Nucleus accumbens (tissue), 56 donors: Measurements from ENCODE around the gene CYGB.

Experiments used
- DNase-seq, 56 donors: peaks; one replicate each; lab custom pipeline; 2025; lab: John Stamatoyannopoulos, UW

Gene CYGB

DNA sequence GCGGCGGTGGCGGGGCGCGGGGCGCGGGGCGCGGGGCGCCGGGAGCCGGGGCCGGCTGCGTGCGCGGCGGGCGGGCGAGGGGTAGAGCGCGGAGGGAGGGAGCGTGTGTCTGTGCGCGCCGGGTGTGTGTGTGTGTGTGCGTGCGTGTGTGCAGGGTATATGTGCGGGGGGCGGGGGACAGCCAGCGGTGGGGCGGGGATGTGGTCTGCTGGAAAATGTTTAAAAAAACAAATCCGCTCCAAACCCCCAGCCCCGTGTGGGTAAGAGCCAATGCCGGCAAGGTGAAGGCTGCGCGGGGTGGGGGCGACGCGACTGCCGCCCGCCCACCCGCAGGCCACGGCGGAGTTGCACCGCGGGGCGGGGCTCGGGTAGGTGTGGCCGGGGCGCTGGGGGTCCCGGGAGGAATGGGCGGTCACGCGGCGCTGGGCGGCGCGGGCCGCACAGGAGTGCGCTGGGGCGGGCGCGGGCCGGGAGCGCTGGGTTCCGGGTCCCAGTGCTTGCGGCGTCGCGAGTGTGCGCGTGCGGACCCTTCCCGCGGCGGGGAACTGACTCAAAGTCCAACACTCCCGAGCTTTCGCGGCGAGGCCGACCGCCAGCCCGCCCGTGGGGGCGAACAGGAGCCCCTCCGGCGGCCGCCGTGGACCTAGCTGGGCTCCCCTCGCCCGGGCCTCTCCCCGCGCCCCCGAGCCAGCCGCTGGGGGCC is at the start of gene CYGB:
Gene CYGB (minus strand): TSS at position 132 of the 703 bp plus-strand sequence. CDS start 167 bp downstream, outside the sequence.
- peak in 1 of 56 donors; percentile 55 for DNase-seq

DNA sequence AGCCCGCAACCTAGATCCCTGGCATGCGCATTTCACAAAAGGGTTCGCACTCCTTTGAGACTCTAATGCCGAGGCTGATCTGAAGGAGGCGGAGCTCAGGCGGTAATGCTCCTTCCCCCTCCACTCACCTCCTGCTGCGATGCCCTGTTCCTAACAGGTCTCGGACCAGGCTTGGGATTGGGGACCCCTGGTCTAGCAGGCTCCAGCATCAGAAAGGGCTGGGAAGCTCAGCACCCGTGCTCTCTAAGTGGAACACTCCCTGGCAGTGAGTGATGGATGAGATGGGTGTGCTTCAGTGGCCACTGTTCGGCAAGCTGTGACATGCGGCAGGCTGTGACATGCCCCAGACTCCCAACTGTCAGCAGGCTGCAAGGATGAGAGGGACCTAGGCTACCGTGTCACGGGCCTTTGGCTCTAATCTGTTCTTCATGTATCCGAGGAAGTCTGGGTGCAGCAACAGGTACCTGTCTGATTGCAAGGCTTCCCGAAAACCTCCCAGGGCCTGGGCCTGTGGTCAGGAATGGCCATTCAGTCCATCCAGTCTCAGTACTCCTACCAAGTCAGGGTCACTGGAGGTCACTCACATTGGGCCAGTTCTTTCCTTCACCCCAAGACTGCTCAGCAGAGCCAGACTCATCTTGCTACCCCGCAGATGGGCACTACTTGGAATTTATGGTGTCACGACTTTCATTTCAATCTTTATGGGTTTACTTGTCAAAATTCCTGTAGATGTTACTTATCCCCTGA is 49.4 kb upstream of the CYGB start:
- no peak for DNase-seq

DNA sequence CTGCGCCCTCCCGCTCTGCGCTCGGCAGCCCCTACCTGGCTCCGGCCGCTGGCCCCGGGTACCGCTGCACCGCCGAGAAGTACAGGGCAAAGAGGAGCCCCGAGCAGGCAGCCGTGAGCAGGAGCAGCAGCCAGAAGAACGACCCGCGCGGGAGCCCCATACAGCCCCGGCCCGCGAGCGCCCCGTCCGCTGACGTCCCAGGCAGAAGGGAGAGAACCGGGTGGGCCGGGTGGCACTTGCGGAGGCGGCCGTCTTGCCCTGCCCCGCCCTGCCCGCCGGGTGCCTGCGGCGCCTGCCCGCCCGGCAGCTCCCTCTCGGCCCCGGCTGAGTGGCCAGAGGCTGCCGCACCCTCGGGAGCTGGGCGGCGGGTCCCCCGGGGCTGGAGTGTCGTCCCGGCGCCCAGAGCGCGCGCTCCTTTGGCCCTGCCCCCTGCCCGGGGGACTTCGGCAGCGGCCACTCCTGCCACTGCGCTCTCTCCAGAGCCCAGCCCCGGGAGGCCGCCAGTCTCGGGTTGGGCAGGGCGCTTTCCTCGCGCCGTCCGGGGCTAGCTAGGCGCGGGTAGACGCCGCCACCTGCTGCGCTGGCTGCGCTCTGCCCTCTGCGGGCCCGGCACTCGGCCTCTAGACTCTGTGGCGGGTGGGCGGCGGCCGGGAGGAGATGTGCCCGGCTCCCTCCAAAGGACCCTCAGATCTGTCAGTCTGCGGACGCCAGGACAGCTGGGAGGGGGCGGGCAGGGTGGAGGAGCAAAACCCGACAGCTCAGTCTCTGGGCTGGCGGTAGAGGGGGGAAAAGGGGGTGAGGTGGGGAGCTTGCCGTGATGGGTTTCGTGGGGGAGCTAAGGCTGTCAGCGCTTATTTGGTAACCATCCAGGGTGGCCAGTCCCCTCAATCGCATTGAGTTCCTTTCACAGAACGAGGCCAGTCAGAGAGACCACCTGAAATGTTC is 48.4 kb upstream of the CYGB start, which contains the start of gene ST6GALNAC2:
Gene ST6GALNAC2 (minus strand): TSS at position 212 of the 945 bp plus-strand sequence. CDS start 52 bp downstream, at position 160.
- DNase-seq, result peak in 13 of 56 donors; percentile 1 to 72 (median 19)

DNA sequence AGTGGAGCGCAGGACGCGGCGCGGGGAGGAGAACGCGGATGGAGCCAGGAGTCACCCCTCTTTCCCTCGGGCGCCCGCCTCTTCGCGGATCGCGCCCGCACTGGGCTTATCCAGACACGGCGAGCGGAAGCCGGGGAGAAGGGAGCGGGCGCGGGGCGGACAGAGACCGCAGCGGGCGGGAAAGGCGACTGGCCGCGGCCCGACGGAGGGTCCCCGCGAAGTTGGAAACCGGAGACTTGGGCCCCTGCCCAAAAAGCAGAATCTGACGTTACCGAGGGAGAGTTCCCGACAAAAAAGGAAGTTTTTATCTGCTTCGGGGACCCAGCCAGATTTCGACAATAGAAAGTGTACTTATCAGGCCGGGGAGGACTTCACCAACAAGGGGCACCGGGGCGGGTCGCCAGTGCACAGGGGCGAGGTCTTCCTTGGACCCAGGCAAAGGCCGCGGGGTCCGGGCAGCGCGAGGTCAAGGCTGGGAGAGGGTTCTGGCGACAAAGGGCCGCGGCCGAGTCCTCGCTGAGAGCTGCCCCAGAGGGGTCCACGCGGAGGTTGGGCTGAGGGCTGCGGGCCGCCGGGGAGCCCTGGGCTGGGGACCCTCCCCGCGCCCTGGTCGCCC is 47.6 kb upstream of the CYGB start:
- no peak for DNase-seq

DNA sequence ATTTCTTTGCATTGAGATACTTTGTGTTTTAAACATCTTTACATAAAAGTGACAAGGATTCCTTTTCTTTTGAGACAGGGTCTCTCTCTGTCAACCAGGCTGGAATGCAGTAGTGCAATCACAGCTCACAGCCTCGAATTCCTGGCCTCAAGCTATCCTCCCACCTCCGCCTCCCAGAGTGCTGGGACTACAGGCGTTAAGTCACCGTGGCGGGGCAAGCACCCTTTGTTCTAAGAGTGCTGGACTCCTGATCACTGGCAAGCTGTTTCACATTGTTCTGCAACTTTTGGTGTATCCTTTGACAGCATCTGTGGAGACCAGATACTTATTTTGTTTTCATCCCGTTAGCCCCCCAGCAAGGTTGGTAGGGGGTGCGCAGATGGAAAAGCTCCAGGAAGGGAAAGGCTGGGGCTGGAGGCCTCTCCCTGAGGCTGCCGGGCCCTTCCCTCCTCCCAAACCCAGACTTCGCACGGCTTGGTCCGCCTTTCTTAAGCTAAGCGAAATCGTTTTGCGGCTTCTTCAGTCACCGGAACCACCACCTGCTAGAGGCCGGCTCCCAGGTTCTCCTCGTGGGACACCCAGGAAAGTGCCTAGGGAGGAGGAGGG is 47.0 kb upstream of the CYGB start:
- no peak for DNase-seq

DNA sequence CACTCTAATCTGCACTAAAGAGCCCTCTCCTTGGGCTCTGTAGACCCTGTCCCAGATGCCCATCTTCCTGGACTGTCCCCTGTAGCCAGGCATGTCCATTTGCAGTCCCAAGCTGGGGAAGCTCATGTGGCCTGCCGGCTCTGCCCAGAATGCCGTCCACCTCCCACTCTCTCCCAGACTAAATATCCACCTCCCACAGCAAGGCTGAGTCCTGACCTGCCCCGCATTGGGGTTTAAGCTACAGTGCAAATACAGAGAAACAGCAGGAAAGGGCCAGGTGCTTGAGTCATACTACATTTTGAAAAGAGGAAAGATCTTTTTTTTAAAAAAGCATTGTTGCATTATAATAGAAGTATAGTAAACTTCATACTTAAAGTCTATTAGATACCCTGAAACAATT is 45.2 kb upstream of the CYGB start:
- DNase-seq, result no peak

DNA sequence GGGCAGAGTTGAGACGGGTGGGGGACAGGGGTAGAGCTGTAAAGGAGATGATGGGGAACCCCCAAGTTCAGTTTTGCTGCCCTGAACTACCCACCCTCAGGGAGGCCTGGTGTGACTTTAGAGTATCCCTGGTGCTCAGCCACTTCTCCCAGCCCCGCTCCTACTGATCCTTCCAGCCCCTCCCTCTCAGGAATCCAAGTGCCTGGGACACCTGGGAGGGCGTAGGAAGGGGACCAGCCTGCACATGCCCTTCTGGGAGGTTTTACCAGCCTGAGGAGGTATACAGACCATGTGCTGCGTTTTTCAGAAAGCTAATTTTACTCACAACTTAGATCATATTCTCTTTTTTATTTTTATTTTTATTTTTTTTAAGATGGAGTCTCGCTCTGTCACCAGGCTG is 44.0 kb upstream of the CYGB start:
- no peak for DNase-seq

DNA sequence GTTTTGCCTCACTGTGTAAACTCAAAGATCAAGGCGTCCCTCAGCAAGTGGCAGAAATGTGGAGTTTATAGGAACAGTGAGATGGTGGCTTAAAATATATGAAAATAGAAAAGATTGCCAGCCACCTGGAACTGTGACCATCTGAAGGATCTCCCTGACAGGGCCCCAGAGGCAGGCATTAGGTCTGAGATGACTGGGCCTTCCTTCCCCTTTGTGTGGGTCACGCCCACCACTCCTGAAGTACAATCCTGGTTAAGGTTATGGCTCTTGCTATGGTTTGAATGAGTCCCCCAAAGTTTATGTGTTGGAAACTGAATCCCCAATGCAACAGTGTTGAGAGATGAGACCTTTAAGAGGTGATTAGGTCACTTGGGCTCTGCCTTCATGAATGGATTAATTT is 41.8 kb upstream of the CYGB start:
- no peak for DNase-seq

DNA sequence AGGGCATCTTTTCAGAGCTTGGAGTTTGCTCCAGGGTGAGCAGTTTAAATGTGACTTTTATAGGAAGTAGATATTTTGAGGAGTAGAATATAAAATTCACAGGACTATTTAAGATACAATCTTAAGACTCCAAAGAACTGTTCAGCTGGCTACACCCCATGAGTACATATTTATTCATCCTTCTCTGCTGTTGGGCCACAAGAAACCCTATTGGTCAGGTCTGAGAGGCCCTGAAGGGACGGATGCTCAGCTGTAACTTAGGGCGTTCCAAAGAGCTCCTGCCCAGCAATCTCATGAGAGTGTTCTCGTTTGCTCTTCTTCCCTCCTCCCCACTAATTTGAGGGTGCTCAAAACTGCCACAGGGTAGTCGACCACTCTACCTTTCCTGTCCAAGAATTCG is 40.9 kb upstream of the CYGB start:
- no peak for DNase-seq

DNA sequence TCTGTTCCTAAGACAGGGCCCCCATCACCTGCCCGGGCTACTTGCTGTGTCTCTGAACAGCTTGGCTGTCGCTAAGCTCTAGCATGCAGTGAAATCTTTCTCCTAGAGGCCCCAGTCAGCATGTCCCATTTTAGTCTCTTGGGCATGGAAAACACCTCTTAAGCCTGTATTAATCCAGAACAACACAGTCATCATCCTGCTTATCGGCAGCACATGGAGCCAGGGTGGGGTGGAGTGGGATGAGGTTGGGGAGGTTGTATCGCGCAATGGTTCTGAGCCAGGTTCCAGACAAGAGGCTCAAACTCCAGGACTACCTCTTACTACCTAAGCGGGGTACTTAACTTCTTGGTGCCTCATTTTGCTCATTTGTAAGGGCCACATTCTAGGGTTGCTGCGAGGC is 40.4 kb upstream of the CYGB start:
- no peak for DNase-seq

DNA sequence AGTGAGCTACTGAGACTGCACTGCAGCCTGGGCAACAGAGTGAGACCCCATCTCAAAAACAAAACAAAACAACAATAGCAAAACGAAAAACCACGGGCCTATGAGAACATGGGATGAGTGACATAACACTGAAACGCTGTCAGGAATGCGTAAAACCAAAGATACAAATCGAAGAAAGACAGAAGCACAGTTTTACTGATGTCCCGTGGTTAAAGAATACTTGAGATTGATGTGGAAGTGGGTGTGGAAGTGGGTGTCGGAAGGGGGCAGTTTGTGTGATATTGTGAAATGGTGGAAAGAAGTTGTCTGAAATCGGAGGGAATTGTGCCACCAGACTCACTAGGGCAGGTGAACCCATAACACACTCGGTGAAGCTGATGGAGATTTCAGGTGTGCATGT is 38.7 kb upstream of the CYGB start:
- no peak for DNase-seq

DNA sequence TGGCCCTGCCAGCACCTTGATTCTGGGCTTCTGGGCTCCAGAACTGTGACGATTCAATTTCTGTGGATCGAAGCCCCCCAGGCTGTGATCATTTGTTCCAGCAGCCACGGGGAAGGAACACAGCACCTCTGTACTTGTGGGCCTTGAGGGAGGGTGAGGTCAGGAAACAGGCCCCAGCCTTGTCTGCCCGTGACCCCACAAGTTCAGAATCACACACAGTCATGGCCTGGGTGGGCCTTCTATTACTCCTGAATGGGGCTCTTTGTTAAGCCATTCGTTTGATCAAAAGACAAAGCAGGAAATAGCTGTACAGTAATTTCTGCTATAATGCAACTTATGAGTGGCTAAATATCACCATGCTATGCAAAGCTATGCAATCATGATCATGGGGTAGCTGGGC is 38.1 kb upstream of the CYGB start:
- no peak for DNase-seq

DNA sequence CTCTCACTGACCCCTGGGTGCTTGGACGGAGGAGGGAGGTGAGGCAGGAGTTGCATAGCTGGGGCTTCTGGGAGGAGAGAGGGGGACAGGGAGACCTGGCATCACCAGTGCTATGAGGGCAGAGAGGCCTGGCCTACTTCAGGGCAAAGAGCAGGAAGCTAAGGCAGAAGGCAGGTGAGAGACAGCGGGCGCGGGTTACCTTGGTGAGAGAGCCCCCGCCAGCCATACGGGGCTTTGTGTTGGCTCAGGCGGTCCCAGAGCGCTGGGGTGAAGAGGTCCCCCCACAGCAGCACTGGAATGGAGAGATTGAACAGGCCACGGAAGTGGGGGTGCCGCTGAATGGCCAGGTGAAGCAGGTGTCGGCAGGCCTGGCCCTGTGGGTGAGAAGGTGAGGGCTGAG is 36.7 kb upstream of the CYGB start:
- no peak for DNase-seq

DNA sequence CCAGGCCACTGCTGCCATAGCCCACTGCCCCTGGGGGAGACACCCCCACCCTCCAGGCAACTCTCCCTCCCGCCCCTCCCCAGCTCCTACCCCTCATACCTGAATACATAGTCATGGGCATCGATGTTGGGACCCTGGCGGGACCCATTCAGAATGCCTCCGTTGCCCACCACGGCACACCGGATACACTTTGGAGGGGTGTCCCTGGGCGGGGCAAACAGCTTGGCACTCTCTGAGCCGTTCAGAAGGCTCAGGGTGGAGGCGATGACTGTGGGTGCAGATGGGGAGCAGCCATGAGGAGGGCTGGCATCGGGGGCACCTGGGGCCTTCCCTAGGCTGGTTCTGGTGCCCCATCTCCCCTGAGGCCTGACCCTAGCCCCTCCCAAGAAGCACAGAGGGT is 35.6 kb upstream of the CYGB start:
- DNase-seq, result no peak

DNA sequence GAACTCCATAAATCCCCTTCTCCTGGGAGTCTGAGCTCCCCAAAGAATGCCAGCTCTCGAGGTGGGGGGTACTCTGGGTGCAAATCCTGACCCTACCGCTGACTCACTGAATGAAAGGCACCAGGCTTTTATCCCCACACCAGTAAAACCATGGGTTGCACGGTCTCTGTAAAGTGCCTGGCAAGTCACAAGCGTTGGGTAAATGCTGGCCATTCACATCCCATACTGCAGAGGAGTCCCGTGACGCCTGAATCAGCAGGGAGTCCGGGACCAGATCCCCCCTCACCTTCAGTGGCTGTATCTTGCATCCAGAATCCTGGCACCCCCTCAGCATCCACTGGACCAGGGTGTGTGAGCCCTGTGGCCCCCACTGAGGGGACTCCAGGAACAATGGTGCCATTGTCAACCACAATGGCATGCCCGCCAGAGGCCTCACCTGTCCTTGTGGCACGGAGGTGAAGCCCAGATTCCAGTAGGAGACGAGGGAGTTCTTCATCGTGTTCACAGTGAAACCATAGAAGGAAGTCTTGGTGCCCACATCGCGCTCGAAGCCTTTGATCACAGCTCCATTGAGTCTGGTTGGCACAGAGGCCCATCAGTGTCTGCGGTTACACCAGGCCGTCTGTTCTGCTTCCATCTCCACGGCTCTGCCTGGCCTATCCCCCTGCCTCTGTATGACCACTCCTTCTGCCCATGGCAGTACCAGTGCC is 34.8 kb upstream of the CYGB start:
- no peak for DNase-seq

DNA sequence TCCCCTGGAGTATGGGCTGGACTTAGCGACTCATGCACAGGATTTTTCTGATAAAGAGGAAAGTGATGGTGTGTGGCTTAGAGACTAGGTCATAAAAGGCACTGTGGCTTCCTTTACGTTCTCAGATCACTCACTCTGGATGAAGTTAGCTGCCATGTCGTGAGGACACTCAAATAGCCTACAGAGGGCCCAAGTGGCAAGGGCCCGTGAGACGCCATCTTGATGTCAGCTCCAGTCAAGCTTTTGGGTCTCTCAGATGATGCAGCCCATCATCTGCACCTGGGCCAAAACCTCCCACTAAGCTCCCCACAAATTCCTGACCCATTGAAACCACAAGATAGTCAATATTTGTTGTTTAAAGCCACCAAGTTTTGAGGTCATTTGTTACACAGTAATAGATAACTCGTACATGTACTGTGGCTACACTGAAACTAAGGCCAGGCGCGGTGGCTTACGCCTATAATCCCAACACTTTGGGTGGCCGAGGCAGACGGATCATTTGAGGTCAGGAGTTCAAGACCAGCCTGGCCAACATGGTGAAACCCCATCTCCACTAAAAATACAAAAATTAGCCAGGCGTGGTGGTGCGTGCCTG is 33.5 kb upstream of the CYGB start:
- DNase-seq, result no peak

DNA sequence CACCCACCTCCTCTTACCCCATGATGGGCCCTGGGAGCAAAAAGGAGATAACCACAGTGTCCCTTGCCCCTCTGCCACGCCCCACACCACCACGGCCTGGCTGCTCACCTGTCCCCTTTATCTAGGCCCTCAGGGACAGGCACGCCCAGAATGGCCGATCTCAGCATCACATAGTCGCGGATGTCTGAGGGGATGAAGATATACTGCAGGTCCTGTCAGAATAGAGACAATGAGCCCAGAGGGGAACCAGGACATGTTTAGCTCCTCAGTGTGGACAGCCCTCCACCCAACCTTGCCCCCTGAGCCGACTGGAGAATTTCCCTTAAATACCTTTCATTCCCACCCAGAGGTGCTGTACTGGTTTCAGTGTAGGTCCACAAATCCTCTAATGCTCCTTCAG is 32.9 kb upstream of the CYGB start:
- DNase-seq, result no peak

DNA sequence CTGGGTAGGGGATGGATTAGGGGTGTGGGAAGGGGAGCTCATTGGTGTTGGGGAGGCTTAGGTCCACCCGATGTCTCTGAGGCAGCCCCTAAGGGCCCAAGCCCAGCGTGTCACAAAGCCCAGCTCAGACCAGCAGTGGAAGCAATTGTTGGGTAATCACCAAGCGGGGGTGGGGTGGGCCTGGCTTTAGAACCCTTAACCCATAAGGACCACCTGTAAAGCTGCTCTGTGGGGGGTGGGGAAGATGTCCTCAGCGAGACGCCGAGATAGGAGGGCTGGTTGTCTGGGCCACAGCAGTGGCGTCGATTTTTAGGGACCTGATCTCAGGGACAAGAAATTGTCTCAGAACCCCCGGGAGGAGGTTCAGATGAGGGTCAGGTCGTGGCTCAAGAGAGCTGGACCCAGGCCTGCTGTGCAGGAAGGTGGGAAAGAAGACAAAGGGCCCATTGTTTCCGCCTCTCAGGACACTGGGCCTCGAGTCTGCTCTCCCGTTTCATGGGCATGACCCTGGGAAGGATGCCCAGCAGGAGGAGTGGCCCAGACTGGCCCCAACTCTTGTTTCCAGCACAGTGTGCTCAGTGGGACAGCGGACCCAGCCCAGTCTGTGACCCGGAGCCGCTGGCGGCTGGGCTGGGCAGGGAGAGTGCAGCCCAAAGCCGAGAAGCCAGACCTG is 32.2 kb upstream of the CYGB start:
- peak in 50 of 56 donors; percentile 17 to 85 (median 58) for DNase-seq
